ENCODE measurements around the gene NOP53.

DNA sequence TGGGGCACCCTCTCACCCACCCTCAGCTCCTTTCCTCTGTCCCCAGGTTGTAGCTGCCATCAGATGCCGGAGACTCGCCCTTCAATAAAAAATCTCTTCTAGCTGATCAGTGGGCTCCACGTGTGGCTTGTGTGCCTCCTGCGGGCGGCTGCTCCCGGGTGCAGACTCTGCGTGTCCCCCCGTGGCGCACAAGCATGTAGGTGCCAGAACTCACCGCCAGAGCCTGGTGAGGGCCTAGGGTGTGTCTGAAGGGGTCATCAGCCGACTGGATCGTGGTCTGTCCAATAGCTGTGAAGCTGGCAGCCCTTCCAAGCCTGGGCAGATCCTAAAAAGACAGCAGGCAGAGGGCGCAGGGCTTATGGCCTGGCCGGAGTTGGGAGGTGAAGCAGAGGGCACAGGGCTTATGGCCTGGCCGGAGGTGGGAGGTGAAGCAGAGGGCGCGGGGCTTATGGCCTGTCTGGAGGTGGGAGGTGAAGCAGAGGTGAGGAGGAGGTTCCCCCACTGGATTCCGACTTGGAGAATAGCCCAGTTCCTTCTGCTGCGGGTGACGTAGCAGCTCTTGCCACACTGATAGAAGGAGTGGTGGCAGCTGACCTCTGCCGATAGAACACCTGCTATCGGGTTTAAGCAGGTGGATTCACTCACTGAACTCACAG lies 11.7 kb downstream of the NOP53 start:
- TF ChIP-seq, protein P1, sequence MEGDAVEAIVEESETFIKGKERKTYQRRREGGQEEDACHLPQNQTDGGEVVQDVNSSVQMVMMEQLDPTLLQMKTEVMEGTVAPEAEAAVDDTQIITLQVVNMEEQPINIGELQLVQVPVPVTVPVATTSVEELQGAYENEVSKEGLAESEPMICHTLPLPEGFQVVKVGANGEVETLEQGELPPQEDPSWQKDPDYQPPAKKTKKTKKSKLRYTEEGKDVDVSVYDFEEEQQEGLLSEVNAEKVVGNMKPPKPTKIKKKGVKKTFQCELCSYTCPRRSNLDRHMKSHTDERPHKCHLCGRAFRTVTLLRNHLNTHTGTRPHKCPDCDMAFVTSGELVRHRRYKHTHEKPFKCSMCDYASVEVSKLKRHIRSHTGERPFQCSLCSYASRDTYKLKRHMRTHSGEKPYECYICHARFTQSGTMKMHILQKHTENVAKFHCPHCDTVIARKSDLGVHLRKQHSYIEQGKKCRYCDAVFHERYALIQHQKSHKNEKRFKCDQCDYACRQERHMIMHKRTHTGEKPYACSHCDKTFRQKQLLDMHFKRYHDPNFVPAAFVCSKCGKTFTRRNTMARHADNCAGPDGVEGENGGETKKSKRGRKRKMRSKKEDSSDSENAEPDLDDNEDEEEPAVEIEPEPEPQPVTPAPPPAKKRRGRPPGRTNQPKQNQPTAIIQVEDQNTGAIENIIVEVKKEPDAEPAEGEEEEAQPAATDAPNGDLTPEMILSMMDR (conservative IDR thresholded peaks at IDR 0.05 in 1 of 2, IDR thresholded peaks at IDR 0.05 in 1 of 2; ENCODE audit: low read depth in 1 of 2, low read length in 2 of 2): no peak
- no peak for TF ChIP-seq EZH2 (IDR thresholded peaks at IDR 0.05; ENCODE audit: low read length, missing control alignments)

Measured in fibroblast of lung (primary cell).